ENCODE data around the gene CAPN12.
A peak's percentile ranks its signal among the peaks of the same experiment; 100 is the strongest.
"Not testable (repeated sequence)": the region's sequence is repeated elsewhere in the genome, so short reads cannot be mapped to it uniquely, and the experiment has no call there.

CAPN12 gene

GRCh38 chr19:38744298-38744681, at the start of gene CAPN12:
Gene CAPN12, minus strand, starts transcription at chr19:38744474. Its CDS starts 309 bp downstream, at chr19:38744165.
- no peak for DNase-seq (ENCODE audit: low read depth)

GRCh38 chr19:38793671-38794070, 49.4 kb upstream of the CAPN12 start:
- DNase-seq (ENCODE audit: low read depth): no peak

GRCh38 chr19:38793177-38793576, 48.9 kb upstream of the CAPN12 start:
- no peak for DNase-seq (ENCODE audit: low read depth)

- peak; percentile 19 for DNase-seq (ENCODE audit: low read depth)
Observed at GRCh38 chr19:38792250-38793111, 48.2 kb upstream of the CAPN12 start.

GRCh38 chr19:38791451-38792064, 47.3 kb upstream of the CAPN12 start:
- DNase-seq (ENCODE audit: low read depth): not testable (repeated sequence)

GRCh38 chr19:38790507-38791403, 46.5 kb upstream of the CAPN12 start:
- DNase-seq (ENCODE audit: low read depth): not testable (repeated sequence)

- DNase-seq (ENCODE audit: low read depth): no peak
Observed at GRCh38 chr19:38788478-38789243, 44.4 kb upstream of the CAPN12 start, which contains the start of gene LGALS7B. Gene LGALS7B, plus strand, starts transcription at chr19:38789200. Its CDS starts 27 bp downstream, at chr19:38789227.

GRCh38 chr19:38786572-38787265, 42.4 kb upstream of the CAPN12 start:
- DNase-seq (ENCODE audit: low read depth): no peak

GRCh38 chr19:38786061-38786460, 41.8 kb upstream of the CAPN12 start:
- not testable (repeated sequence) for DNase-seq (ENCODE audit: low read depth)

- DNase-seq (ENCODE audit: low read depth): no peak
Observed at GRCh38 chr19:38785187-38785699, 41.0 kb upstream of the CAPN12 start.

- no peak for DNase-seq (ENCODE audit: low read depth)
Observed at GRCh38 chr19:38784224-38784623, 40.0 kb upstream of the CAPN12 start.

- not testable (repeated sequence) for DNase-seq (ENCODE audit: low read depth)
Observed at GRCh38 chr19:38782212-38782611, 37.9 kb upstream of the CAPN12 start.

- no peak for DNase-seq (ENCODE audit: low read depth)
Observed at GRCh38 chr19:38781058-38781457, 36.8 kb upstream of the CAPN12 start.

GRCh38 chr19:38780443-38780842, 36.2 kb upstream of the CAPN12 start:
- DNase-seq (ENCODE audit: low read depth): no peak

- no peak for DNase-seq (ENCODE audit: low read depth)
Observed at GRCh38 chr19:38778733-38779132, 34.5 kb upstream of the CAPN12 start.

GRCh38 chr19:38774181-38774950, 30.1 kb upstream of the CAPN12 start:
- DNase-seq (ENCODE audit: low read depth): no peak

GRCh38 chr19:38773469-38774177, 29.3 kb upstream of the CAPN12 start, which contains the start of gene LGALS7:
Gene LGALS7, minus strand, starts transcription at chr19:38773517. Its CDS starts 25 bp downstream, at chr19:38773492.
- no peak for DNase-seq (ENCODE audit: low read depth)

- DNase-seq (ENCODE audit: low read depth): not testable (repeated sequence)
Observed at GRCh38 chr19:38771569-38771968, 27.3 kb upstream of the CAPN12 start.

GRCh38 chr19:38770949-38771275, 26.6 kb upstream of the CAPN12 start:
- not testable (repeated sequence) for DNase-seq (ENCODE audit: low read depth)
